Measurements from ENCODE around the gene IFT57.
"Not testable (repeated sequence)": the region's sequence is repeated elsewhere in the genome, so short reads cannot be mapped to it uniquely, and the experiment has no call there.

IFT57 gene

GRCh38 chr3:108221911-108222852, at the start of gene IFT57:
Gene IFT57, minus strand, starts transcription at chr3:108222424. Its CDS starts 102 bp downstream, at chr3:108222322.
- DNase-seq = peak; percentile 98

- no peak for DNase-seq
These were observed 49.4 kb upstream of the IFT57 start for GRCh38 chr3:108271626-108272025.

GRCh38 chr3:108268235-108268634, 46.0 kb upstream of the IFT57 start:
- DNase-seq = not testable (repeated sequence)

- DNase-seq = not testable (repeated sequence)
These were observed 42.5 kb upstream of the IFT57 start for GRCh38 chr3:108264534-108265298.

GRCh38 chr3:108255131-108255530, 32.9 kb upstream of the IFT57 start:
- DNase-seq = no peak

- DNase-seq = no peak
These were observed 29.6 kb upstream of the IFT57 start for GRCh38 chr3:108251844-108252243.

- no peak for DNase-seq
These were observed 29.0 kb upstream of the IFT57 start for GRCh38 chr3:108251265-108251664.

GRCh38 chr3:108250626-108251025, 28.4 kb upstream of the IFT57 start:
- no peak for DNase-seq

- DNase-seq = no peak
These were observed 21.0 kb upstream of the IFT57 start for GRCh38 chr3:108243243-108243642.

GRCh38 chr3:108242776-108243175, 20.6 kb upstream of the IFT57 start:
- no peak for DNase-seq

- no peak for DNase-seq
These were observed 19.5 kb upstream of the IFT57 start for GRCh38 chr3:108241721-108242120.

- DNase-seq = no peak
These were observed 18.9 kb upstream of the IFT57 start for GRCh38 chr3:108241146-108241545.

- DNase-seq = no peak
These were observed 16.9 kb upstream of the IFT57 start for GRCh38 chr3:108239082-108239481.

- DNase-seq = no peak
These were observed 13.1 kb upstream of the IFT57 start for GRCh38 chr3:108235290-108235689.

GRCh38 chr3:108234387-108234957, 12.2 kb upstream of the IFT57 start:
- no peak for DNase-seq

GRCh38 chr3:108228286-108228685, 6.1 kb upstream of the IFT57 start:
- DNase-seq = no peak

- no peak for DNase-seq
These were observed 4.9 kb upstream of the IFT57 start for GRCh38 chr3:108227131-108227530.

GRCh38 chr3:108225221-108225620, 3.0 kb upstream of the IFT57 start:
- no peak for DNase-seq

GRCh38 chr3:108223928-108224327, 1.7 kb upstream of the IFT57 start:
- DNase-seq = no peak

- DNase-seq = no peak
These were observed 785 bp upstream of the IFT57 start for GRCh38 chr3:108222853-108223565.

- DNase-seq = no peak
These were observed 831 bp downstream of the IFT57 start for GRCh38 chr3:108221393-108221792.

- DNase-seq = no peak
These were observed 2.9 kb downstream of the IFT57 start for GRCh38 chr3:108219336-108219735.

- no peak for DNase-seq
These were observed 3.4 kb downstream of the IFT57 start for GRCh38 chr3:108218811-108219210.

All from activated effector memory CD4-positive, alpha-beta T cell treated with anti-CD3 and anti-CD28 coated beads, Interleukin-2, amount 50 U/mL, for 16 hours (primary cell).